IMR-90 (cell line): ENCODE results near the gene METRNL. TPM values are rescaled to one million over a fixed set of nuclear protein-coding genes. Genes with fewer than 3 reads are reported as not detected.
A peak's percentile ranks its signal among the peaks of the same experiment; 100 is the strongest.

Source experiments
- ATAC-seq: fragments of 200-7000 bp; cut with Tn5 transposase; 2 replicates; pipeline ENCODE4 v1.9.1; 2020; ENCODE audit warnings: low read depth, mild to moderate bottlenecking, moderate library complexity
- Bru-seq: library from RNA; stranded (reverse); fragments of 400-500 nt; gene quantifications from one replicate; lab custom pipeline; 2021; lab: Mats Ljungman, UMichigan
- BruChase-seq, 2 experiments: library from RNA; stranded (reverse); fragments of 400-500 nt; gene quantifications; one replicate each; lab custom pipeline; 2021; lab: Mats Ljungman, UMichigan
- BruUV-seq: library from RNA; stranded (reverse); fragments of 400-500 nt; replicated peaks from 2 replicates; lab custom pipeline; 2021; lab: Mats Ljungman, UMichigan
- CTCF ChIA-PET: fragments of 300-600 bp; formaldehyde crosslinking; extraction: SDS; loops from one replicate; lab custom pipeline; 2021; ENCODE audit warnings: antibody characterized with exemption; lab: Yijun Ruan, JAX
- POLR2A ChIA-PET: fragments of 300-600 bp; sonication (Branson Sonifier 250); formaldehyde crosslinking; loops from one replicate; lab custom pipeline; 2022; ENCODE audit warnings: antibody characterized with exemption; ENCODE audit not compliant: unreplicated experiment; lab: Charles Lee
- DNase-seq: peaks from one replicate; pipeline ENCODE4 v3.0.0; 2013
- H2AFZ ChIP-seq: replicated peaks from 2 replicates; pipeline ENCODE3; 2013; ENCODE audit warnings: low read length, mild to moderate bottlenecking; ENCODE audit not compliant: poor library complexity
- H2AK5ac ChIP-seq: 2 replicates; pipeline ENCODE4 v1.6.1; 2013; ENCODE audit warnings: low read depth, low read length, inconsistent platforms
- H2AK9ac ChIP-seq: replicated peaks from 2 replicates; pipeline ENCODE3; 2013; ENCODE audit warnings: mild to moderate bottlenecking, low read depth, low read length, moderate library complexity; ENCODE audit not compliant: poor library complexity
- H2BK120ac ChIP-seq: 2 replicates; pipeline ENCODE4 v1.6.1; 2013; ENCODE audit warnings: low read depth, low read length, inconsistent platforms
- H2BK15ac ChIP-seq: 3 replicates; pipeline ENCODE4 v1.6.1; 2013; ENCODE audit warnings: low read depth, low read length, inconsistent platforms
- H2BK20ac ChIP-seq: 2 replicates; pipeline ENCODE4 v1.6.1; 2013; ENCODE audit warnings: low read depth, mild to moderate bottlenecking, inconsistent platforms, low read length, moderate library complexity
- H2BK5ac ChIP-seq: 2 replicates; pipeline ENCODE4 v1.6.1; 2013; ENCODE audit warnings: mild to moderate bottlenecking, low read depth, low read length, inconsistent platforms; ENCODE audit not compliant: poor library complexity, severe bottlenecking
- H3K14ac ChIP-seq: replicated peaks from 2 replicates; pipeline ENCODE4 v1.6.1; 2013; ENCODE audit warnings: low read depth, low read length, inconsistent platforms
- H3K18ac ChIP-seq: 2 replicates; pipeline ENCODE4 v1.6.1; 2013; ENCODE audit warnings: low read depth, low read length, control low read depth
- H3K23ac ChIP-seq: 2 replicates; pipeline ENCODE4 v1.6.1; 2013; ENCODE audit warnings: low read depth, low read length, inconsistent platforms
- H3K27ac ChIP-seq: 2 replicates; pipeline ENCODE4 v1.5.1; 2013; ENCODE audit warnings: mild to moderate bottlenecking, control low read depth, low read length; ENCODE audit not compliant: insufficient read depth
- H3K27me3 ChIP-seq: 2 replicates; pipeline ENCODE4 v1.6.1; 2013; ENCODE audit warnings: low read length; ENCODE audit not compliant: control insufficient read depth, insufficient read depth
- H3K36me3 ChIP-seq: 2 replicates; pipeline ENCODE4 v1.6.1; 2013; ENCODE audit warnings: low read length, mixed read lengths; ENCODE audit not compliant: control insufficient read depth, insufficient read depth
- H3K4ac ChIP-seq: 2 replicates; pipeline ENCODE4 v1.6.1; 2013; ENCODE audit warnings: low read depth, low read length, inconsistent platforms
- H3K4me1 ChIP-seq: 2 replicates; pipeline ENCODE4 v1.6.1; 2013; ENCODE audit warnings: low read length, mixed read lengths; ENCODE audit not compliant: control insufficient read depth, insufficient read depth
- H3K4me2 ChIP-seq: 2 replicates; pipeline ENCODE4 v1.6.1; 2013; ENCODE audit warnings: low read depth, mild to moderate bottlenecking, control low read depth, low read length, moderate library complexity
- H3K4me3 ChIP-seq: 2 replicates; pipeline ENCODE4 v1.5.1; 2013; ENCODE audit warnings: low read depth, mild to moderate bottlenecking, control low read depth, low read length, moderate library complexity; ENCODE audit not compliant: insufficient read depth
- H3K56ac ChIP-seq: 2 replicates; pipeline ENCODE4 v1.6.1; 2013; ENCODE audit warnings: low read length, inconsistent platforms; ENCODE audit not compliant: insufficient read depth; ENCODE audit errors: extremely low read depth
- H3K79me1 ChIP-seq, 2 experiments: 2 replicates each; pipeline ENCODE4 v1.6.1; 2013; ENCODE audit warnings: low read length in 2 of 2, inconsistent platforms in 1 of 2, low read depth in 1 of 2
- H3K9ac ChIP-seq: 2 replicates; pipeline ENCODE4 v1.6.1; 2013; ENCODE audit warnings: low read depth, low read length, control low read depth
- H3K9me1 ChIP-seq: 2 replicates; pipeline ENCODE4 v1.6.1; 2013; ENCODE audit warnings: low read length, inconsistent platforms; ENCODE audit not compliant: insufficient read depth
- H3K9me3 ChIP-seq: 2 replicates; pipeline ENCODE4 v1.6.1; 2013; ENCODE audit warnings: low read length; ENCODE audit not compliant: control insufficient read depth, insufficient read depth
- H4K20me1 ChIP-seq: 2 replicates; pipeline ENCODE4 v1.6.1; 2013; ENCODE audit warnings: low read length, inconsistent platforms; ENCODE audit not compliant: insufficient read depth
- H4K5ac ChIP-seq: 2 replicates; pipeline ENCODE4 v1.6.1; 2013; ENCODE audit warnings: mild to moderate bottlenecking, low read depth, low read length, control low read depth
- H4K8ac ChIP-seq, 2 experiments: 2 replicates each; pipeline ENCODE4 v1.6.1; 2013; ENCODE audit warnings: low read depth in 2 of 2, low read length in 2 of 2, control low read depth in 1 of 2, inconsistent platforms in 1 of 2
- H4K91ac ChIP-seq: 2 replicates; pipeline ENCODE4 v1.6.1; 2013; ENCODE audit warnings: low read depth, low read length, inconsistent platforms; ENCODE audit not compliant: insufficient read depth
- CEBPB ChIP-seq: IDR thresholded peaks from 2 replicates; pipeline ENCODE4 v1.6.1; 2012; ENCODE audit warnings: low read depth, low read length, improper control_type of control experiment
- CHD1 ChIP-seq: IDR thresholded peaks from 2 replicates; pipeline ENCODE4 v1.6.1; 2012; ENCODE audit warnings: low read depth, low read length, improper control_type of control experiment
- MAFK ChIP-seq: IDR thresholded peaks from 2 replicates; pipeline ENCODE4 v1.6.1; 2012; ENCODE audit warnings: low read depth, low read length, improper control_type of control experiment
- MAZ ChIP-seq: IDR thresholded peaks from 2 replicates; pipeline ENCODE4 v1.6.1; 2012; ENCODE audit warnings: low read depth, mild to moderate bottlenecking, low read length, improper control_type of control experiment, moderate library complexity, borderline replicate concordance
- MXI1 ChIP-seq: IDR thresholded peaks from 2 replicates; pipeline ENCODE4 v1.6.1; 2012; ENCODE audit warnings: low read depth, mild to moderate bottlenecking, low read length, moderate library complexity, borderline replicate concordance
- POLR2A ChIP-seq: IDR thresholded peaks from 2 replicates; pipeline ENCODE4 v1.6.1; 2012; ENCODE audit warnings: mild to moderate bottlenecking, low read depth, low read length
- RAD21 ChIP-seq: IDR thresholded peaks from 2 replicates; pipeline ENCODE4 v1.6.1; 2012; ENCODE audit warnings: low read length, improper control_type of control experiment
- RCOR1 ChIP-seq: IDR thresholded peaks from 2 replicates; pipeline ENCODE4 v1.6.1; 2012; ENCODE audit warnings: mild to moderate bottlenecking, low read length, improper control_type of control experiment; ENCODE audit not compliant: insufficient replicate concordance
- WGBS, 2 experiments: methylation state at CpG; one replicate each; pipeline versions ENCODE4 v1.1.5 to v1.1.7; 2013; ENCODE audit warnings: missing lambda C conversion rate in 2 of 2; ENCODE audit not compliant: insufficient read length in 1 of 2; ENCODE audit errors: extremely low coverage in 2 of 2; 5-methylcytosine and 5-hydroxymethylcytosine counted together
- dilution Hi-C: fragments of 300-500 bp; cut with HindIII; formaldehyde crosslinking; loops from one replicate; pipeline ENCODE4 v1.14.3; 2018; ENCODE audit warnings: low sequenced_read_pairs; ENCODE audit not compliant: unreplicated experiment
- in situ Hi-C: fragments of 300-500 bp; cut with MboI; formaldehyde crosslinking; loops from 3 replicates; pipeline ENCODE4 v1.14.3; 2019; ENCODE audit warnings: low sequenced_read_pairs, inconsistent platforms, mixed read lengths
- intact Hi-C: fragments of 100-400 bp; cut with micrococcal nuclease; formaldehyde crosslinking; loops from 2 replicates; pipeline ENCODE4 v1.10.0; 2022
- long read RNA-seq: library from polyadenylated mRNA; unstranded; transcript quantifications from one replicate; pipeline ENCODE4 v2.0.0, GENCODE V29; 2021; ENCODE audit not compliant: unreplicated experiment
- polyA plus RNA-seq, 3 experiments: library from polyadenylated mRNA; depleted of rRNA; stranded (reverse); fragments of >200 nt; gene quantifications; 2 replicates each; pipeline ENCODE4 v1.2.3, GENCODE V29; 2012; ENCODE audit warnings: low replicate concordance in 1 of 3
- total RNA-seq: library from RNA; depleted of rRNA; stranded (reverse); fragments of >200 nt; gene quantifications from 2 replicates; pipeline ENCODE4 v1.2.3, GENCODE V29; 2012; rRNA removed
- TF ChIP-seq, protein P1 (sequence below): conservative IDR thresholded peaks from 2 replicates; pipeline ENCODE4 v1.5.1; 2012; ENCODE audit warnings: mild to moderate bottlenecking, low read depth, low read length, improper control_type of control experiment
- TF ChIP-seq, protein P2 (sequence below): fragments of 150-350 bp; IDR thresholded peaks from 2 replicates; pipeline ENCODE4 v1.6.1; 2016; ENCODE audit warnings: low read depth, mild to moderate bottlenecking, low read length, moderate library complexity, borderline replicate concordance
- TF ChIP-seq, protein P3 (sequence below): fragments of 150-350 bp; IDR thresholded peaks from 2 replicates; pipeline ENCODE4 v1.6.1; 2017; ENCODE audit warnings: mild to moderate bottlenecking, antibody characterized with exemption, low read length, low read depth

Gene METRNL, protein sequence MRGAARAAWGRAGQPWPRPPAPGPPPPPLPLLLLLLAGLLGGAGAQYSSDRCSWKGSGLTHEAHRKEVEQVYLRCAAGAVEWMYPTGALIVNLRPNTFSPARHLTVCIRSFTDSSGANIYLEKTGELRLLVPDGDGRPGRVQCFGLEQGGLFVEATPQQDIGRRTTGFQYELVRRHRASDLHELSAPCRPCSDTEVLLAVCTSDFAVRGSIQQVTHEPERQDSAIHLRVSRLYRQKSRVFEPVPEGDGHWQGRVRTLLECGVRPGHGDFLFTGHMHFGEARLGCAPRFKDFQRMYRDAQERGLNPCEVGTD
- total RNA-seq (17.9 and 21.4 TPM in 2 replicates), polyA plus RNA-seq (2012; rRNA removed) (48.2 and 60.2 TPM in 2 replicates), Bru-seq, nascent RNA (percentile 73 among the genes with signal in this experiment), BruChase-seq, experiment 1, labeled RNA remaining after a 6-hour chase (percentile 60 among the genes with signal in this experiment), BruChase-seq, experiment 2, labeled RNA remaining after a 2-hour chase (percentile 59 among the genes with signal in this experiment)
- polyA plus RNA-seq (2012; cell fraction: cytosol; rRNA removed) = 73.7 and 167 TPM in 2 replicates
- polyA plus RNA-seq (2012; cell fraction: nucleus; rRNA removed; ENCODE audit: low replicate concordance) = 50.0 and 129 TPM in 2 replicates
- long read RNA-seq, transcript METRNL-203 (3 exons, 1,900 nt) = minor isoform, 6 of 69 reads
- long read RNA-seq, transcript METRNL-201 (4 exons, 1,605 nt) = major isoform, 58 of 69 reads
- long read RNA-seq, partial matches to known transcripts = 0 of 69 reads
- long read RNA-seq, other reads (novel, unspliced or antisense) = 5 of 69 reads

DNA sequence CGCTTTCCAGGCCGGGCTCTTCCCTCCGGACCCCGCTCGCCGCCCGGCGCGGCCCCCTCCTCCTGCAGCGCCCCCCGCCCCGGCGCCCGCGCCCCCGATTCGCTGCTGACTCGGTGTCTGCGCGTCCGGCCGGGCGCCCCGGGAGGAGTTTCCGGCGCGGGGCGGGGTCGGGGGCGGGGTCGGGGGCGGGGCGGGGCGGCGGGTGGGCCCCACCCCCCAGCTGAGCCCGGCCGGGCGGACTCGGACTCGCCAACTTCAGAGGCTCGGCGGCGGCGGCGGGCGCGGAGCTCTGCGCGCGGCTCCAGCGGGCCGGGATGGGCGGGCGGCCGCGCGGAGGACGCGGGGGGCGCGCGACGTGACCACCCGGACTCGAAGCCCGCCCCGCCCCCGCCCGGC is at the start of gene METRNL:
Gene METRNL, plus strand, starts transcription at position 258 of the 396 bp plus-strand sequence. CDS start 207 bp downstream, outside the sequence.
- Histone ChIP-seq H3K27ac (peak within 1 kb of the TSS; percentile 49), H2BK15ac (no peak within 1 kb of the TSS), H3K9me3 (no peaks in the 10 kb centered on the region), H3K9ac (peak within 1 kb of the TSS; percentile 48), H3K4ac (no peak within 1 kb of the TSS; the same call in 1 of the 2 replicates), H2BK5ac (peak within 1 kb of the TSS; percentile 70), H2AK9ac (peak within 1 kb of the TSS; percentile 85), H4K91ac (no peak within 1 kb of the TSS), H3K36me3 (peaks cover 6% of the 10 kb centered on the region; the same call in 1 of the 2 replicates), H2BK120ac (no peak within 1 kb of the TSS), H4K5ac (no peak within 1 kb of the TSS), H3K9me1 (peaks cover 19% of the 10 kb centered on the region), H4K8ac (no peak within 1 kb of the TSS; a peak in 1 of 4 replicates), H3K18ac (no peak within 1 kb of the TSS; the same call in 1 of the 2 replicates), H3K4me2 (peak within 1 kb of the TSS; percentile 62), H3K14ac (no peak within 1 kb of the TSS), H3K27me3 (peaks cover 9% of the 10 kb centered on the region; the same call in 1 of the 2 replicates), H4K20me1 (peaks cover 32% of the 10 kb centered on the region), H3K56ac (no peak within 1 kb of the TSS), H2AK5ac (no peak within 1 kb of the TSS), H2AFZ (peak within 1 kb of the TSS; percentile 90), H3K4me1 (peaks cover 27% of the 10 kb centered on the region), H3K79me1 (peaks cover 4 to 25% of the 10 kb centered on the region in 2 experiments; a peak in 2 of 4 replicates), H3K23ac (no peak within 1 kb of the TSS), H2BK20ac (no peak within 1 kb of the TSS), H3K4me3 (peak within 1 kb of the TSS; percentile 67)
- in situ Hi-C loops = no loop called here
- peak; percentile 63 for ATAC-seq
- intact Hi-C loops = loop anchor here (1.0 kb wide), 1 partner anchor 116 kb away; no protein-coding TSS in a partner anchor
- 0% methylated on average over 13 of the region's 69 CpGs; no CpG with 5 or more reads in 1 of the 2 experiments for WGBS, 2 experiments
- ChIA-PET CTCF (no interaction called here), POLR2A (no interaction called here)
- DNase-seq = peak; percentile 50
- dilution Hi-C loops = no loop called here
- BruUV-seq = no TSS peak
- TF ChIP-seq MXI1 (no peak), CEBPB (no peak), MAFK (no peak), MAZ (peak; percentile 58; the same call in 1 of the 2 replicates), RAD21 (no peak), RCOR1 (no peak), CHD1 (peak; percentile 72; the same call in 1 of the 2 replicates), POLR2A (peak; percentile 94)
- TF ChIP-seq, protein P1, sequence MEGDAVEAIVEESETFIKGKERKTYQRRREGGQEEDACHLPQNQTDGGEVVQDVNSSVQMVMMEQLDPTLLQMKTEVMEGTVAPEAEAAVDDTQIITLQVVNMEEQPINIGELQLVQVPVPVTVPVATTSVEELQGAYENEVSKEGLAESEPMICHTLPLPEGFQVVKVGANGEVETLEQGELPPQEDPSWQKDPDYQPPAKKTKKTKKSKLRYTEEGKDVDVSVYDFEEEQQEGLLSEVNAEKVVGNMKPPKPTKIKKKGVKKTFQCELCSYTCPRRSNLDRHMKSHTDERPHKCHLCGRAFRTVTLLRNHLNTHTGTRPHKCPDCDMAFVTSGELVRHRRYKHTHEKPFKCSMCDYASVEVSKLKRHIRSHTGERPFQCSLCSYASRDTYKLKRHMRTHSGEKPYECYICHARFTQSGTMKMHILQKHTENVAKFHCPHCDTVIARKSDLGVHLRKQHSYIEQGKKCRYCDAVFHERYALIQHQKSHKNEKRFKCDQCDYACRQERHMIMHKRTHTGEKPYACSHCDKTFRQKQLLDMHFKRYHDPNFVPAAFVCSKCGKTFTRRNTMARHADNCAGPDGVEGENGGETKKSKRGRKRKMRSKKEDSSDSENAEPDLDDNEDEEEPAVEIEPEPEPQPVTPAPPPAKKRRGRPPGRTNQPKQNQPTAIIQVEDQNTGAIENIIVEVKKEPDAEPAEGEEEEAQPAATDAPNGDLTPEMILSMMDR = no peak
- TF ChIP-seq, protein P2, sequence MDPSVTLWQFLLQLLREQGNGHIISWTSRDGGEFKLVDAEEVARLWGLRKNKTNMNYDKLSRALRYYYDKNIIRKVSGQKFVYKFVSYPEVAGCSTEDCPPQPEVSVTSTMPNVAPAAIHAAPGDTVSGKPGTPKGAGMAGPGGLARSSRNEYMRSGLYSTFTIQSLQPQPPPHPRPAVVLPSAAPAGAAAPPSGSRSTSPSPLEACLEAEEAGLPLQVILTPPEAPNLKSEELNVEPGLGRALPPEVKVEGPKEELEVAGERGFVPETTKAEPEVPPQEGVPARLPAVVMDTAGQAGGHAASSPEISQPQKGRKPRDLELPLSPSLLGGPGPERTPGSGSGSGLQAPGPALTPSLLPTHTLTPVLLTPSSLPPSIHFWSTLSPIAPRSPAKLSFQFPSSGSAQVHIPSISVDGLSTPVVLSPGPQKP = no peak
- TF ChIP-seq, protein P3, sequence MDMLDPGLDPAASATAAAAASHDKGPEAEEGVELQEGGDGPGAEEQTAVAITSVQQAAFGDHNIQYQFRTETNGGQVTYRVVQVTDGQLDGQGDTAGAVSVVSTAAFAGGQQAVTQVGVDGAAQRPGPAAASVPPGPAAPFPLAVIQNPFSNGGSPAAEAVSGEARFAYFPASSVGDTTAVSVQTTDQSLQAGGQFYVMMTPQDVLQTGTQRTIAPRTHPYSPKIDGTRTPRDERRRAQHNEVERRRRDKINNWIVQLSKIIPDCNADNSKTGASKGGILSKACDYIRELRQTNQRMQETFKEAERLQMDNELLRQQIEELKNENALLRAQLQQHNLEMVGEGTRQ = no peak
